Measurements from ENCODE around the gene MINDY4B.

The MINDY4B gene

GRCh38 chr3:150921209-150921608 lies 16.0 kb upstream of the MINDY4B start:
- H3K27ac ChIP-seq (ENCODE audit: low read length): no peak overlapping the region
- no peaks in the 10 kb centered on the region for H3K36me3 ChIP-seq (ENCODE audit: control insufficient read depth in 1 of 2, insufficient read depth in 2 of 2, low read length in 2 of 2)
- H3K4me1 ChIP-seq (ENCODE audit: control insufficient read depth in 1 of 2, insufficient read depth in 2 of 2, low read length in 2 of 2): no peaks in the 10 kb centered on the region
- H3K9me3 ChIP-seq (ENCODE audit: control insufficient read depth in 1 of 2, low read length in 2 of 2): no peaks in the 10 kb centered on the region
- no peaks in the 10 kb centered on the region for H3K27me3 ChIP-seq (ENCODE audit: low read depth, low read length)
- H3K4me3 ChIP-seq (ENCODE audit: low read depth in 1 of 2, low read length in 2 of 2): no peak overlapping the region

- H3K27ac ChIP-seq (ENCODE audit: low read length): no peak overlapping the region
- H3K27me3 ChIP-seq (ENCODE audit: low read depth, low read length): no peaks in the 10 kb centered on the region
- no peaks in the 10 kb centered on the region for H3K9me3 ChIP-seq (ENCODE audit: control insufficient read depth in 1 of 2, low read length in 2 of 2)
- H3K36me3 ChIP-seq (ENCODE audit: control insufficient read depth in 1 of 2, insufficient read depth in 2 of 2, low read length in 2 of 2): no peaks in the 10 kb centered on the region
- H3K4me3 ChIP-seq (ENCODE audit: low read depth in 1 of 2, low read length in 2 of 2): no peak overlapping the region
- H3K4me1 ChIP-seq (ENCODE audit: control insufficient read depth in 1 of 2, insufficient read depth in 2 of 2, low read length in 2 of 2): no peaks in the 10 kb centered on the region
Measured at GRCh38 chr3:150920236-150920635, 15.0 kb upstream of the MINDY4B start.

GRCh38 chr3:150917951-150918350 lies 12.7 kb upstream of the MINDY4B start:
- no peak overlapping the region for H3K4me3 ChIP-seq (ENCODE audit: low read depth in 1 of 2, low read length in 2 of 2)
- peaks cover 0 to 7% of the 10 kb centered on the region in 2 donors for H3K4me1 ChIP-seq (ENCODE audit: control insufficient read depth in 1 of 2, insufficient read depth in 2 of 2, low read length in 2 of 2)
- no peaks in the 10 kb centered on the region for H3K9me3 ChIP-seq (ENCODE audit: control insufficient read depth in 1 of 2, low read length in 2 of 2)
- no peaks in the 10 kb centered on the region for H3K36me3 ChIP-seq (ENCODE audit: control insufficient read depth in 1 of 2, insufficient read depth in 2 of 2, low read length in 2 of 2)
- no peaks in the 10 kb centered on the region for H3K27me3 ChIP-seq (ENCODE audit: low read depth, low read length)
- no peak overlapping the region for H3K27ac ChIP-seq (ENCODE audit: low read length)

- Histone ChIP-seq H3K27me3 (ENCODE audit: low read depth, low read length) (no peaks in the 10 kb centered on the region), H3K36me3 (ENCODE audit: control insufficient read depth in 1 of 2, insufficient read depth in 2 of 2, low read length in 2 of 2) (no peaks in the 10 kb centered on the region), H3K27ac (ENCODE audit: low read length) (no peak overlapping the region), H3K4me3 (ENCODE audit: low read depth in 1 of 2, low read length in 2 of 2) (no peak overlapping the region), H3K4me1 (ENCODE audit: control insufficient read depth in 1 of 2, insufficient read depth in 2 of 2, low read length in 2 of 2) (peaks cover 0 to 7% of the 10 kb centered on the region in 2 donors), H3K9me3 (ENCODE audit: control insufficient read depth in 1 of 2, low read length in 2 of 2) (no peaks in the 10 kb centered on the region)
Measured at GRCh38 chr3:150913133-150913922, 8.1 kb upstream of the MINDY4B start.

DNA sequence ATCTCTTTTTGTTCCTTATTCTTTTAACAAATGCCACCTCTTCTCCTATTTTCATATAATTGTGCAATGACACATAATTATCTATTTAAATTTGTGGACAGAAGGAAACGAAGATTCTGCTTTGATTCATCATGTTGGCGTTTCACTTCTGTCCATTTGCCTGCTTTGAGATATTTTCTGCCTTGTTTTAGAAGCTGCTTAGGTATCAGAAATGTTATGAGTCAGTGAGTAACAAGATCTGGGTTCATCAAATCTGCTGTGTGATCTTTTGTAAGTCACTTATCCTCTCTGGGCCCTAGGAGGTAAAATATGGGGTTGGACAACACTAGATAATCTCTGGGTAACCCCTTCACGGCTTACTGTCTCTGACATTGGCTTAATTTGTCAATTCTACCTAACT lies 7.3 kb upstream of the MINDY4B start:
- Histone ChIP-seq H3K4me3 (ENCODE audit: low read depth in 1 of 2, low read length in 2 of 2) (no peak overlapping the region), H3K4me1 (ENCODE audit: control insufficient read depth in 1 of 2, insufficient read depth in 2 of 2, low read length in 2 of 2) (peaks cover 0 to 7% of the 10 kb centered on the region in 2 donors), H3K27ac (ENCODE audit: low read length) (no peak overlapping the region), H3K27me3 (ENCODE audit: low read depth, low read length) (no peaks in the 10 kb centered on the region), H3K36me3 (ENCODE audit: control insufficient read depth in 1 of 2, insufficient read depth in 2 of 2, low read length in 2 of 2) (no peaks in the 10 kb centered on the region), H3K9me3 (ENCODE audit: control insufficient read depth in 1 of 2, low read length in 2 of 2) (no peaks in the 10 kb centered on the region)

- Histone ChIP-seq H3K36me3 (ENCODE audit: control insufficient read depth in 1 of 2, insufficient read depth in 2 of 2, low read length in 2 of 2) (no peaks in the 10 kb centered on the region), H3K4me1 (ENCODE audit: control insufficient read depth in 1 of 2, insufficient read depth in 2 of 2, low read length in 2 of 2) (peaks cover 0 to 7% of the 10 kb centered on the region in 2 donors), H3K4me3 (ENCODE audit: low read depth in 1 of 2, low read length in 2 of 2) (no peak overlapping the region), H3K27ac (ENCODE audit: low read length) (no peak overlapping the region), H3K9me3 (ENCODE audit: control insufficient read depth in 1 of 2, low read length in 2 of 2) (no peaks in the 10 kb centered on the region), H3K27me3 (ENCODE audit: low read depth, low read length) (no peaks in the 10 kb centered on the region)
Measured at GRCh38 chr3:150911771-150912170, 6.5 kb upstream of the MINDY4B start.

DNA sequence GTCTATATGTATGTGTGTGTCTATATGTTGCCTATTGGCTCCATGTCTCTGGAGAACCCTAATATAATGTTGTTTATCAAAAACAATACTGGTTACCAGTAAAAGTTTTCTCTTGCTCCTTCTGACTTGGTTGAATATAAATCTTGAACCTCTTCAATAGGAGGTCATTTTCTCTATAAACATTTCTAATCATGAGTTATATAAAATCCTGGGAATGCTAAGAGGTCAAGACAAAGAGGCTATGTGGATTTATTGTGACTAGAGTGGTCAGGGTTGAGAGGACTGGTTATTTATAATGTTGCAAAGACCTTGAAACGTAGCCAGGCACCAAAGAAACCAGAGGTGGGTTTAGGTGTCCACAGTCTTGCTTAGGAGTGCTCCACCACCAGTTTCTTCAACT lies 1.2 kb upstream of the MINDY4B start:
- Histone ChIP-seq H3K27ac (ENCODE audit: low read length) (no peak overlapping the region), H3K4me1 (ENCODE audit: control insufficient read depth in 1 of 2, insufficient read depth in 2 of 2, low read length in 2 of 2) (no peaks in the 10 kb centered on the region), H3K4me3 (ENCODE audit: low read depth in 1 of 2, low read length in 2 of 2) (no peak overlapping the region), H3K27me3 (ENCODE audit: low read depth, low read length) (no peaks in the 10 kb centered on the region), H3K9me3 (ENCODE audit: control insufficient read depth in 1 of 2, low read length in 2 of 2) (no peaks in the 10 kb centered on the region), H3K36me3 (ENCODE audit: control insufficient read depth in 1 of 2, insufficient read depth in 2 of 2, low read length in 2 of 2) (no peaks in the 10 kb centered on the region)

DNA sequence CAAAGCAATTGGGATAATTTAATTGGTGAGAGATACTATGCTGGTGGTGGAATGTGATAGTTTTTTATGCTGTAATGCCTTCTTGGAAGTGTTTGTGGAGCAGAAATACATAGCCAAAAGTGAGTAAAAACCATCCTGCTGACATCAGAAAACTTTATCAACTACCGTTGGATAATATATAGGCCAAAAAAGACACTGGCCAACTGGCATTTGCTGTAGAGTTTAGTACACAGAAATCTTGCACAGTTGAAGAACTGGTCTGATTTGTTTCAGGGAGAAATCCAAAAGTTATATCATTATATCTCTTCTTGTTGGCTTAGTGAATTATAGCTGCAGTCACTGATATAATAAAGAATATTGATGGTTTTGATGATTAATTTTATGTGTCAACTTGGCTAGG lies 507 bp upstream of the MINDY4B start:
- Histone ChIP-seq H3K27ac (ENCODE audit: low read length) (no peak overlapping the region), H3K4me1 (ENCODE audit: control insufficient read depth in 1 of 2, insufficient read depth in 2 of 2, low read length in 2 of 2) (no peaks in the 10 kb centered on the region), H3K4me3 (ENCODE audit: low read depth in 1 of 2, low read length in 2 of 2) (no peak overlapping the region), H3K27me3 (ENCODE audit: low read depth, low read length) (no peaks in the 10 kb centered on the region), H3K36me3 (ENCODE audit: control insufficient read depth in 1 of 2, insufficient read depth in 2 of 2, low read length in 2 of 2) (no peaks in the 10 kb centered on the region), H3K9me3 (ENCODE audit: control insufficient read depth in 1 of 2, low read length in 2 of 2) (no peaks in the 10 kb centered on the region)

DNA sequence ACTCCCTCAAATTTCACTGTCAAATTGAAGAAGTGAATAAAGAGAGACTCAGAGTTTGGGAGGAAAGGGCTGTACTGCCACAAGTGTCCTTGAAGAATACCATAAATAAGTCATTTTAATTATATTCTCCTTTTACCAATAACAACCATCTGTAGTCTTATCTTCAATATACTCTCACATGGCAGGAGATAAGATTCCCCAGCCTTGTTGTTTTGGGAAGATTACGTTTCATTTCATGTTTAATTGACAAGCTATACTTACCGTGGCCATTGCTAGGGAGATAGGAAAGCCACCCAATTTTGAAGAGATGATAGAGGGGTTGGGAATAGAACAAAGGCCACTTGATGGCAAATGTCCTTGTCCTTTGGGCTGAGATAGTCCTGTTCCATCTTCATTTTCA lies 2.3 kb downstream of the MINDY4B start:
- Histone ChIP-seq H3K4me3 (ENCODE audit: low read depth in 1 of 2, low read length in 2 of 2) (no peak overlapping the region), H3K27ac (ENCODE audit: low read length) (no peak overlapping the region), H3K9me3 (ENCODE audit: control insufficient read depth in 1 of 2, low read length in 2 of 2) (no peaks in the 10 kb centered on the region), H3K36me3 (ENCODE audit: control insufficient read depth in 1 of 2, insufficient read depth in 2 of 2, low read length in 2 of 2) (no peaks in the 10 kb centered on the region), H3K4me1 (ENCODE audit: control insufficient read depth in 1 of 2, insufficient read depth in 2 of 2, low read length in 2 of 2) (no peaks in the 10 kb centered on the region), H3K27me3 (ENCODE audit: low read depth, low read length) (no peaks in the 10 kb centered on the region)

DNA sequence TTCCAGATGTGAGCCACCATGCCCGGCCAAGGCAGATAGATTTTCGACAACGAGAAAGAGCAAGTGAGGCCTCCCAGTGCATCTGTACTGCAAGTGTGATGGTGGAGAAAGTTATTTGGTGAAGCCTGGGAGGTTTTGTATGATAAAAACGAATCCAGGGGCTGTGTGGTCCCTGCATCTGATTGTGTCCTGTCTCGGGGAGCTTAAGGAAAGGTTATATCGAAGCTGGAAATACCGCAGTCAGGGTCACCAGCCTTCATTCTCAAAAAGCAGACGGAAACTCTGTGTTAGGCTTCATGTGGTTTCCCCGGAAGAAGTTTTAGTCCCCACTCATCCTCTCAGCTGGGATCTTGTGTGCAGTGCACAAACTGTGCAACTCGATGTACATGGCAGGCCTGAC lies 3.4 kb downstream of the MINDY4B start:
- H3K27me3 ChIP-seq (ENCODE audit: low read depth, low read length): no peaks in the 10 kb centered on the region
- no peak overlapping the region for H3K27ac ChIP-seq (ENCODE audit: low read length)
- H3K36me3 ChIP-seq (ENCODE audit: control insufficient read depth in 1 of 2, insufficient read depth in 2 of 2, low read length in 2 of 2): no peaks in the 10 kb centered on the region
- no peak overlapping the region for H3K4me3 ChIP-seq (ENCODE audit: low read depth in 1 of 2, low read length in 2 of 2)
- H3K9me3 ChIP-seq (ENCODE audit: control insufficient read depth in 1 of 2, low read length in 2 of 2): no peaks in the 10 kb centered on the region
- no peaks in the 10 kb centered on the region for H3K4me1 ChIP-seq (ENCODE audit: control insufficient read depth in 1 of 2, insufficient read depth in 2 of 2, low read length in 2 of 2)

DNA sequence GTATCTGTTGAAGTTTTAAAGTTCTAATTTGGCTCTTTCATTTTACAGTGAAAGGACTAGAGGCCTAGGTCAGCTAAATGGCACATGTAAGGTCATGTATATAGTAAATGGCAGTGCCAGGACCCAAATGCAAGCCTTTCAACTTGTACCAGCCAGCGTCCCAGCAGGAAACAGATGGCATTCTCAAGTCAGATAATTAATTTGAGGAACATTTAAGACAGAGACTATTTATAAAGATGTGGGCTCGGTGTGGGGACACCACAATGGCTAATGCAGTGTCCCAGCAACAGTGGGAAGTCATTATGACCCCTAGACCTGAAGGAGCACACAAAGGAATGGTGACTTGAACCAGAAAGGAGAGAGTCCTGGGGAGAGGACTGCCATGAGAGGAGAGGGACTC lies 6.1 kb downstream of the MINDY4B start:
- Histone ChIP-seq H3K27ac (ENCODE audit: low read length) (no peak overlapping the region), H3K9me3 (ENCODE audit: control insufficient read depth in 1 of 2, low read length in 2 of 2) (no peaks in the 10 kb centered on the region), H3K4me3 (ENCODE audit: low read depth in 1 of 2, low read length in 2 of 2) (no peak overlapping the region), H3K4me1 (ENCODE audit: control insufficient read depth in 1 of 2, insufficient read depth in 2 of 2, low read length in 2 of 2) (no peaks in the 10 kb centered on the region), H3K36me3 (ENCODE audit: control insufficient read depth in 1 of 2, insufficient read depth in 2 of 2, low read length in 2 of 2) (no peaks in the 10 kb centered on the region), H3K27me3 (ENCODE audit: low read depth, low read length) (no peaks in the 10 kb centered on the region)
